ENCODE measurements around the gene HEG1. TPM values are rescaled to one million over a fixed set of nuclear protein-coding genes. Genes with fewer than 3 reads are reported as not detected.

Gene HEG1
- total RNA-seq, 2 donors from 2014 or later, result 45.7 to 46.1 TPM

DNA sequence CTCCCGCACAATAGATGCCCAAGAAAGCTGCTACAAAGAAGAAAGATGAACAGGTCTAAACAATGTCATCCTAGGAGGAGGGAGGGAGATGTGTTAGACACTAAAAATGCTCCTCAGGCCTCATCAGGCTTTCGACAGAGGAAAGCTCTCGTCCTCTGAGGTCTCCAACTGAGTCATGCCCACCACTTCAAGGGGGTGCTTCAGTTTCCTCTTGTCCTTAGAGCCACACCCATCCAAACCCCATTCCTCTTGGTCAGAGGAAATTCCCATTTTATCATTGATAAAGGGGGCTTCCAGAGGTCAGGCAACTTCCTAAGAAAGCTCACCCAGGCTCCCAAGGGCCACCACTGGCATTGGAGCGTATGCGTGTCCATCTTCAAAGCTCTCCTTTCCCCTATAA is 50.1 kb downstream of the HEG1 start:
- no peak for TF ChIP-seq POLR2A (IDR thresholded peaks at IDR 0.05)
- TF ChIP-seq, protein P1, sequence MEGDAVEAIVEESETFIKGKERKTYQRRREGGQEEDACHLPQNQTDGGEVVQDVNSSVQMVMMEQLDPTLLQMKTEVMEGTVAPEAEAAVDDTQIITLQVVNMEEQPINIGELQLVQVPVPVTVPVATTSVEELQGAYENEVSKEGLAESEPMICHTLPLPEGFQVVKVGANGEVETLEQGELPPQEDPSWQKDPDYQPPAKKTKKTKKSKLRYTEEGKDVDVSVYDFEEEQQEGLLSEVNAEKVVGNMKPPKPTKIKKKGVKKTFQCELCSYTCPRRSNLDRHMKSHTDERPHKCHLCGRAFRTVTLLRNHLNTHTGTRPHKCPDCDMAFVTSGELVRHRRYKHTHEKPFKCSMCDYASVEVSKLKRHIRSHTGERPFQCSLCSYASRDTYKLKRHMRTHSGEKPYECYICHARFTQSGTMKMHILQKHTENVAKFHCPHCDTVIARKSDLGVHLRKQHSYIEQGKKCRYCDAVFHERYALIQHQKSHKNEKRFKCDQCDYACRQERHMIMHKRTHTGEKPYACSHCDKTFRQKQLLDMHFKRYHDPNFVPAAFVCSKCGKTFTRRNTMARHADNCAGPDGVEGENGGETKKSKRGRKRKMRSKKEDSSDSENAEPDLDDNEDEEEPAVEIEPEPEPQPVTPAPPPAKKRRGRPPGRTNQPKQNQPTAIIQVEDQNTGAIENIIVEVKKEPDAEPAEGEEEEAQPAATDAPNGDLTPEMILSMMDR (IDR thresholded peaks at IDR 0.05), result no peak
- H3K27ac ChIP-seq, result peak overlapping the region in 1 of 4 donors; percentile 20
- H3K4me3 ChIP-seq, result no peak overlapping the region
- WGBS, 2 donors, result 92 to 97% methylated on average over 5 of the region's 5 CpGs
- H3K27me3 ChIP-seq, result no peaks in the 10 kb centered on the region
- no peaks in the 10 kb centered on the region for H3K9me3 ChIP-seq
- DNase-seq (no peak), ATAC-seq (no peak)
- intact Hi-C loops (cut with DNase I), result no loop called here
- H3K36me3 ChIP-seq (replicated peaks in 1 of 2; ENCODE audit: insufficient read depth in 1 of 2, low read depth in 2 of 2), result peaks cover 0 to 2% of the 10 kb centered on the region in 2 donors
- peaks cover 56% of the 10 kb centered on the region for H3K4me1 ChIP-seq

DNA sequence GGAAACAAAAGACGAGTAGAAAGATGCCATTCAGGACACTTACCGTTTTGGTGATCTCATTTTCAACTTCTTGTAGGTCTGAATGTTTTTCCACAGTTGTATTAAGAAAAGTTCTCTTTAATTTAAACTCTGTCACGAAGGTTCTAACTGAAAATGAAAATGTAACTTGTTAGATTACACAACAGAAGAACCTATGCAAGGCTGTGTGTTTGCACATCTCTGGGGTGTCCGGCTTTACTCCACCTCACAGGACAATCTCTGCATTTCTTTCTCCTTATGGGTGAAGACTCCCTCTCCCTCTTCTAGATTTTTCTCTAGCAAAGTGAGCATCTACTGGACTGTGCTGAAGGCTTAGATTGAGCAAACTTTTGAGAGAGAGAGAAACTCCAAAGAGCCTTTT is 50.6 kb downstream of the HEG1 start:
- no peak overlapping the region for H3K4me3 ChIP-seq
- H3K27ac ChIP-seq, result peak overlapping the region in 2 of 4 donors; percentile 54 to 60
- H3K27me3 ChIP-seq, result no peaks in the 10 kb centered on the region
- DNase-seq, result no peak
- WGBS, 2 donors, result 80 to 91% methylated on average over 4 of the region's 4 CpGs
- intact Hi-C loops (cut with DNase I), result no loop called here
- TF ChIP-seq, protein P1 (IDR thresholded peaks at IDR 0.05), result no peak
- no peak for TF ChIP-seq POLR2A (IDR thresholded peaks at IDR 0.05)
- H3K36me3 ChIP-seq (replicated peaks in 1 of 2; ENCODE audit: insufficient read depth in 1 of 2, low read depth in 2 of 2), result peaks cover 0 to 2% of the 10 kb centered on the region in 2 donors
- H3K9me3 ChIP-seq, result no peaks in the 10 kb centered on the region
- no peak for ATAC-seq
- H3K4me1 ChIP-seq, result peaks cover 56% of the 10 kb centered on the region

DNA sequence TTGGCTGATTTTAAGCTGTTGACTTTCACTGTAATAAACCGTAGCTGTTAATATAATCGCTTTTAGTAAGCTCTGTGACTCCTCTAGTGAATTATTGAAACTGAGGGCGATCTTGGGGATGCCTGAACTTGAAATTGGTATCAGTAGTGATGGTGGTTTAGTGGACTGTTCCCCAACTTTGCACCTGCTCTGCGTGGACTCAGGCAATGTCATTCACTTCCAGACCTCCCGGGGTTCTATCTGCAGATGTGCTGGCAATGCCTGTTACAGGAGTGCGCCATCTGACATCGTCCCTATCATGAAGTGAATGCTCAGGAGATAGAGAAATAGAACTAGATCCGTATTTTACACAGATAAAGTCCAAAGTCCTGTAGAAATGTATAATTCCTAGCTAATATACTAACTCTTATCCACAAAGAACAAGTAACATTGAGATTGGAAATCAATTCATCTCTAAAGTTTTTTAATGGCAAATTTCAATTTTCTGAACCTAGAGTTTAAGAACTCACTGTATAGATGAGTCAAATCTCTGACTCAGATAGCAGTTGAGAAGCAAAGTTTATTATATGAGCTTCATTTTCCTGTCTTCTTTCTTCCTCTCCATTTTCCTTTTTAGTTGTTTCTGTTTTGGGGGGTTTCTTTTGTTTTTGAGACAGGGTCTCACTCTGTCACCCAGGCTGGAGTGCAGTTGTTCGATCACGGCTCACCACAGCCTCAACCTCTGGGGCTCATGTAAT is 51.8 kb downstream of the HEG1 start:
- intact Hi-C loops (cut with DNase I), result no loop called here

DNA sequence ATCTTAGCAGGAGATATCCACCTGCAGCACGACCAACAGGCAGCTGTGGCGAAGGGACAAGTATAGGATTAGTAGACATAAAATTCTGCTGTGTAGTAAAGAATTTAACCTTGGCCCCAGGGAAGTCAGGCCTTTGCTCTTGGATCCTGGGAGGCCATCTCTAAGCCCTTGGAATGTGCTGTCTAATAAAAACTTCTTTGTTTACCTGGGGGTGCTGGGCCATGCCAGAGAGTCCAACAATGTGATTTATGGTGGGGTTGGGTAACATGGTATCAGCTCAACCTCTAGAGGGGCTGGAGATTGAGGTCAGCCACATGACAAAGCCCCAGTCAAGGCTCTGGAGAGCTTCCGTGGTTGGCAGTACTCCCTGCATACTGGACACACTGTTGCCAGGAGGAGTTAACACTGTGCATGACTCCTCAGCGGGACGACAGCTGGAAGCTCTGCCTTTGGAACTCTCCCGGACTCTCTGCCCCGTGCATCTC is 52.4 kb downstream of the HEG1 start:
- DNase-seq (peak; percentile 35 to 70 (median 52)), ATAC-seq (peak; percentile 83)
- H3K27me3 ChIP-seq, result no peaks in the 10 kb centered on the region
- 42 to 54% methylated on average over 6 to 7 of the region's 7 CpGs for WGBS, 2 donors
- H3K36me3 ChIP-seq (replicated peaks in 1 of 2; ENCODE audit: insufficient read depth in 1 of 2, low read depth in 2 of 2), result peaks cover 0 to 2% of the 10 kb centered on the region in 2 donors
- peaks cover 65% of the 10 kb centered on the region for H3K4me1 ChIP-seq
- H3K27ac ChIP-seq, result peak overlapping the region; percentile 2 to 60 (median 35)
- intact Hi-C loops (cut with DNase I), result no loop called here
- no peak overlapping the region for H3K4me3 ChIP-seq
- no peaks in the 10 kb centered on the region for H3K9me3 ChIP-seq
- TF ChIP-seq, protein P1 (IDR thresholded peaks at IDR 0.05), result no peak
- peak in 1 of 3 donors; percentile 31 for TF ChIP-seq POLR2A (IDR thresholded peaks at IDR 0.05)

More for the DNA sequence above, 51.8 kb downstream of the HEG1 start:
- H3K4me1 ChIP-seq, result peaks cover 63% of the 10 kb centered on the region
- TF ChIP-seq, protein P1 (IDR thresholded peaks at IDR 0.05), result no peak
- peak in 1 of 3 donors; percentile 2 for TF ChIP-seq POLR2A (IDR thresholded peaks at IDR 0.05)
- no peak for ATAC-seq
- no peaks in the 10 kb centered on the region for H3K27me3 ChIP-seq
- WGBS, 2 donors, result 61 to 80% methylated on average over 10 of the region's 10 CpGs
- no peak overlapping the region for H3K4me3 ChIP-seq
- H3K9me3 ChIP-seq, result no peaks in the 10 kb centered on the region
- no peak for DNase-seq
- peak overlapping the region; percentile 2 to 60 (median 35) for H3K27ac ChIP-seq
- peaks cover 0 to 2% of the 10 kb centered on the region in 2 donors for H3K36me3 ChIP-seq (replicated peaks in 1 of 2; ENCODE audit: insufficient read depth in 1 of 2, low read depth in 2 of 2)

Data from body of pancreas (tissue), 4 donors.